ENCODE measurements around the gene DGKG. TPM values are rescaled to one million over a fixed set of nuclear protein-coding genes. Genes with fewer than 3 reads are reported as not detected.

DGKG gene
- total RNA-seq, 5 donors from 2014 or later (not counting 1 experiment from before 2014, with no cell fraction given), result 0.03 to 0.10 TPM; not detected in 3

DNA sequence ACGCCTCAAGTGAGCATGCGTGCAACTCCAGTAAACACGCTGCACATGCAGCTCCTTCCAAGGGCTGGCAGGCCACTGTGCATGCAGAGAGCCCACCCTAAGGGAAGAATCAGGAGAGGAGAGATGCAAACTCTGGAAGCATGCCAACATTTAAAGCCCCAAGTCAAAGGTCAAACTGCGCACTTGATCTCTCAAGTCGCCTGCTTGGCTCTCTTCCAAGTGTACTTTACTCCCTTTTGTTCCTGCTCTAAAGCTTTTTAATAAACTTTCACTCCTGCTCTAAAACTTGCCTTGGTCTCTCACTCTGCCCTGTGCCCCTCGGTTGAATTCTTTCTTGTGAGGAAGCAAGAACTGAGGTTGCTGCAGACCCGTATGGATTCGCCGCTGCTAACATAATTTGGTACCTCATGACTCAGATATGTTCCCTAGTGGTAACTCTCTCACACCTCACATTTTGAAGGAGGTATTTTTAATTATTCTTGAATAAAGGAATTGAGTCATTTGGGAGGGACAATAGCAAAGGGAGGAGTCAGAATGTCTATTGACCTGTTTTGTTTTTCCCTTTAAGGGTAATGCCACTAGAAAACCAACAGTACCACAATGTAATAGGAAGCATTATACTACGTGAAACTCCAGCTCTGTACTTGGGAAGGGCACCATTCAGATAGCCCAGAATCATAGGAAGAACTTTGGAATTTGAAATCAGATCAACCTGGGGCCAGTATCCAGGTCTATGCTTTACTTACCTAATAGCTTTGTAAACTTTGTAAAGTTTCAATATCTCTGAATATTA is 19.6 kb upstream of the DGKG start:
- peaks cover 12% of the 10 kb centered on the region in 2 donors for H3K27me3 Mint-ChIP-seq
- H3K36me3 Mint-ChIP-seq, result no peaks in the 10 kb centered on the region
- H3K9me3 Mint-ChIP-seq, result peaks cover 0 to 10% (median 5%) of the 10 kb centered on the region in 3 donors
- Histone ChIP-seq H3K27me3 (replicated peaks in 1 of 2; ENCODE audit: control insufficient read depth in 2 of 2, extremely low read depth in 1 of 2, insufficient read depth in 2 of 2, low read length in 1 of 2) (peaks cover 0 to 14% of the 10 kb centered on the region in 2 experiments), H3K27ac (ENCODE audit: low read length) (no peak overlapping the region), H3K9me3 (no peaks in the 10 kb centered on the region), H3K4me3 (ENCODE audit: control insufficient read depth in 1 of 2, extremely low read depth in 1 of 2, low read length in 1 of 2) (no peak overlapping the region), H3K4me1 (ENCODE audit: control insufficient read depth in 1 of 2, extremely low read depth in 1 of 2, insufficient read depth in 2 of 2, low read length in 2 of 2) (peaks cover 0 to 4% of the 10 kb centered on the region in 2 experiments), H3K36me3 (ENCODE audit: control insufficient read depth in 2 of 2, extremely low read depth in 1 of 2, insufficient read depth in 1 of 2, low read length in 1 of 2) (no peaks in the 10 kb centered on the region)
- DNase-seq, result no peak
- no peak overlapping the region for H3K4me3 Mint-ChIP-seq
- ATAC-seq (replicated peaks in 1 of 4), result no peak
- ChIA-PET CTCF (no interaction called here), POLR2A (interaction anchor here in 1 of 2 donors (0.6 kb wide), 1 partner anchor 138 kb away, joined by 3 read pairs; no protein-coding TSS in a partner anchor)
- 98% methylated on average over 6 of the region's 10 CpGs for WGBS (ENCODE audit: insufficient coverage)
- no peak overlapping the region for H3K27ac Mint-ChIP-seq
- H3K4me1 Mint-ChIP-seq, result no peaks in the 10 kb centered on the region

GRCh38 chr3:186380622-186381380 is 18.8 kb upstream of the DGKG start:
- H3K4me3 Mint-ChIP-seq, result no peak overlapping the region
- no peak overlapping the region for H3K27ac ChIP-seq (ENCODE audit: low read length)
- H3K27me3 Mint-ChIP-seq, result peaks cover 17 to 19% of the 10 kb centered on the region in 2 donors
- peaks cover 0 to 4% of the 10 kb centered on the region in 2 experiments for H3K4me1 ChIP-seq (ENCODE audit: control insufficient read depth in 1 of 2, extremely low read depth in 1 of 2, insufficient read depth in 2 of 2, low read length in 2 of 2)
- H3K9me3 ChIP-seq, result no peaks in the 10 kb centered on the region
- DNase-seq (no peak), ATAC-seq (replicated peaks in 1 of 4) (no peak)
- no peaks in the 10 kb centered on the region for H3K36me3 ChIP-seq (ENCODE audit: control insufficient read depth in 2 of 2, extremely low read depth in 1 of 2, insufficient read depth in 1 of 2, low read length in 1 of 2)
- H3K9me3 Mint-ChIP-seq, result peaks cover 0 to 10% (median 5%) of the 10 kb centered on the region in 3 donors
- POLR2A ChIA-PET, result interaction anchor here in 1 of 2 donors (0.6 kb wide), 1 partner anchor 139 kb away, joined by 3 read pairs; no protein-coding TSS in a partner anchor
- CTCF ChIA-PET, result no interaction called here
- H3K4me3 ChIP-seq (ENCODE audit: control insufficient read depth in 1 of 2, extremely low read depth in 1 of 2, low read length in 1 of 2), result no peak overlapping the region
- H3K4me1 Mint-ChIP-seq, result no peaks in the 10 kb centered on the region
- no peak overlapping the region for H3K27ac Mint-ChIP-seq
- peaks cover 0 to 14% of the 10 kb centered on the region in 2 experiments for H3K27me3 ChIP-seq (replicated peaks in 1 of 2; ENCODE audit: control insufficient read depth in 2 of 2, extremely low read depth in 1 of 2, insufficient read depth in 2 of 2, low read length in 1 of 2)
- WGBS (ENCODE audit: insufficient coverage), result 74% methylated on average over 3 of the region's 8 CpGs
- no peaks in the 10 kb centered on the region for H3K36me3 Mint-ChIP-seq

GRCh38 chr3:186375443-186375842 is 13.4 kb upstream of the DGKG start:
- no peak overlapping the region for H3K27ac Mint-ChIP-seq
- peaks cover 24 to 31% of the 10 kb centered on the region in 2 donors for H3K27me3 Mint-ChIP-seq
- Histone ChIP-seq H3K4me1 (ENCODE audit: control insufficient read depth in 1 of 2, extremely low read depth in 1 of 2, insufficient read depth in 2 of 2, low read length in 2 of 2) (no peaks in the 10 kb centered on the region), H3K27ac (ENCODE audit: low read length) (no peak overlapping the region), H3K36me3 (ENCODE audit: control insufficient read depth in 2 of 2, extremely low read depth in 1 of 2, insufficient read depth in 1 of 2, low read length in 1 of 2) (no peaks in the 10 kb centered on the region), H3K27me3 (replicated peaks in 1 of 2; ENCODE audit: control insufficient read depth in 2 of 2, extremely low read depth in 1 of 2, insufficient read depth in 2 of 2, low read length in 1 of 2) (peaks cover 0 to 12% of the 10 kb centered on the region in 2 experiments), H3K9me3 (no peaks in the 10 kb centered on the region), H3K4me3 (ENCODE audit: control insufficient read depth in 1 of 2, extremely low read depth in 1 of 2, low read length in 1 of 2) (no peak overlapping the region)
- no peak overlapping the region for H3K4me3 Mint-ChIP-seq
- peaks cover 0 to 10% (median 5%) of the 10 kb centered on the region in 3 donors for H3K9me3 Mint-ChIP-seq
- WGBS (ENCODE audit: insufficient coverage), result 20% methylated on average over 1 of the region's 2 CpGs
- POLR2A ChIA-PET, result no interaction called here
- H3K4me1 Mint-ChIP-seq, result no peaks in the 10 kb centered on the region
- no peaks in the 10 kb centered on the region for H3K36me3 Mint-ChIP-seq
- no peak for DNase-seq
- CTCF ChIA-PET, result no interaction called here
- no peak for ATAC-seq (replicated peaks in 1 of 4)

DNA sequence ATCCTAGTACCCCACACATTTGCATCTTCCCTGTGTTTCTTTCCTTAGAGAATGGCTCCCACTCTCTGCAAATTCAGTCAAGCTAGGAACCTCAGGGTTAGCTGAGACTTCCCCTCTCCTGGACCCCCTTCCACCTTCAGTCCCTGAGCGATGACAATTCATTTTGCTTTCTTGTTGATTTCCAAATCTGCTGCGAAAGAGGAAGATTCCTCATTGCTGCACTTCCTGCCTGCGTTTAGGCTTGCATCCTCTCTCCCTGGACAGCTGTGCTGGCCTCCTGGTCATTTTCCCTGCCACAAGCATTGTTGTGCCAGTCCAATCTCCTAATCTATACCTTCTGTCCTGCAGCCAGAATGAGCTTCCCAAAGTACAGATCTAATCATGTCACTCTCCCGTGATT is 12.3 kb upstream of the DGKG start:
- Mint-ChIP-seq H3K4me1 (no peaks in the 10 kb centered on the region), H3K36me3 (no peaks in the 10 kb centered on the region), H3K27me3 (peaks cover 24 to 31% of the 10 kb centered on the region in 2 donors), H3K27ac (no peak overlapping the region), H3K9me3 (peaks cover 0 to 10% (median 5%) of the 10 kb centered on the region in 3 donors), H3K4me3 (no peak overlapping the region)
- ChIA-PET POLR2A (no interaction called here), CTCF (interaction anchor here in 1 of 2 donors (0.5 kb wide), 1 partner anchor 134 kb away, joined by 4 read pairs; no protein-coding TSS in a partner anchor)
- peaks cover 0 to 14% of the 10 kb centered on the region in 2 experiments for H3K27me3 ChIP-seq (replicated peaks in 1 of 2; ENCODE audit: control insufficient read depth in 2 of 2, extremely low read depth in 1 of 2, insufficient read depth in 2 of 2, low read length in 1 of 2)
- DNase-seq (no peak), ATAC-seq (replicated peaks in 1 of 4) (no peak)
- no peaks in the 10 kb centered on the region for H3K9me3 ChIP-seq
- H3K36me3 ChIP-seq (ENCODE audit: control insufficient read depth in 2 of 2, extremely low read depth in 1 of 2, insufficient read depth in 1 of 2, low read length in 1 of 2), result no peaks in the 10 kb centered on the region
- H3K4me1 ChIP-seq (ENCODE audit: control insufficient read depth in 1 of 2, extremely low read depth in 1 of 2, insufficient read depth in 2 of 2, low read length in 2 of 2), result no peaks in the 10 kb centered on the region
- no peak overlapping the region for H3K27ac ChIP-seq (ENCODE audit: low read length)
- H3K4me3 ChIP-seq (ENCODE audit: control insufficient read depth in 1 of 2, extremely low read depth in 1 of 2, low read length in 1 of 2), result no peak overlapping the region
- WGBS (ENCODE audit: insufficient coverage), result 31% methylated on average over 4 of the region's 4 CpGs

GRCh38 chr3:186369217-186369616 is 7.2 kb upstream of the DGKG start:
- POLR2A ChIA-PET, result no interaction called here
- H3K27me3 Mint-ChIP-seq, result peaks cover 13 to 20% of the 10 kb centered on the region in 2 donors
- ATAC-seq (replicated peaks in 1 of 4), result no peak

GRCh38 chr3:186368717-186369116 is 6.7 kb upstream of the DGKG start:
- Histone ChIP-seq H3K4me3 (ENCODE audit: control insufficient read depth in 1 of 2, extremely low read depth in 1 of 2, low read length in 1 of 2) (no peak overlapping the region), H3K9me3 (no peaks in the 10 kb centered on the region), H3K27me3 (replicated peaks in 1 of 2; ENCODE audit: control insufficient read depth in 2 of 2, extremely low read depth in 1 of 2, insufficient read depth in 2 of 2, low read length in 1 of 2) (peaks cover 3 to 24% of the 10 kb centered on the region in 2 experiments), H3K36me3 (ENCODE audit: control insufficient read depth in 2 of 2, extremely low read depth in 1 of 2, insufficient read depth in 1 of 2, low read length in 1 of 2) (no peaks in the 10 kb centered on the region), H3K4me1 (ENCODE audit: control insufficient read depth in 1 of 2, extremely low read depth in 1 of 2, insufficient read depth in 2 of 2, low read length in 2 of 2) (no peaks in the 10 kb centered on the region), H3K27ac (ENCODE audit: low read length) (no peak overlapping the region)
- H3K4me3 Mint-ChIP-seq, result no peak overlapping the region
- no peak overlapping the region for H3K27ac Mint-ChIP-seq
- no peaks in the 10 kb centered on the region for H3K4me1 Mint-ChIP-seq
- CTCF ChIA-PET, result no interaction called here
- H3K36me3 Mint-ChIP-seq, result no peaks in the 10 kb centered on the region
- no peaks in the 10 kb centered on the region for H3K9me3 Mint-ChIP-seq
- DNase-seq (no peak), ATAC-seq (replicated peaks in 1 of 4) (no peak)
- POLR2A ChIA-PET, result no interaction called here
- H3K27me3 Mint-ChIP-seq, result peaks cover 17 to 22% of the 10 kb centered on the region in 2 donors
- no CpG with 5 or more reads among the region's 4 CpGs for WGBS (ENCODE audit: insufficient coverage)

More at GRCh38 chr3:186369217-186369616, 7.2 kb upstream of the DGKG start:
- Histone ChIP-seq H3K4me1 (ENCODE audit: control insufficient read depth in 1 of 2, extremely low read depth in 1 of 2, insufficient read depth in 2 of 2, low read length in 2 of 2) (no peaks in the 10 kb centered on the region), H3K36me3 (ENCODE audit: control insufficient read depth in 2 of 2, extremely low read depth in 1 of 2, insufficient read depth in 1 of 2, low read length in 1 of 2) (no peaks in the 10 kb centered on the region), H3K4me3 (ENCODE audit: control insufficient read depth in 1 of 2, extremely low read depth in 1 of 2, low read length in 1 of 2) (no peak overlapping the region), H3K27me3 (replicated peaks in 1 of 2; ENCODE audit: control insufficient read depth in 2 of 2, extremely low read depth in 1 of 2, insufficient read depth in 2 of 2, low read length in 1 of 2) (peaks cover 0 to 20% of the 10 kb centered on the region in 2 experiments), H3K9me3 (no peaks in the 10 kb centered on the region), H3K27ac (ENCODE audit: low read length) (no peak overlapping the region)
- H3K4me1 Mint-ChIP-seq, result no peaks in the 10 kb centered on the region
- no peak overlapping the region for H3K4me3 Mint-ChIP-seq
- no peak overlapping the region for H3K27ac Mint-ChIP-seq
- CTCF ChIA-PET, result no interaction called here
- H3K36me3 Mint-ChIP-seq, result no peaks in the 10 kb centered on the region
- no CpG with 5 or more reads among the region's 3 CpGs for WGBS (ENCODE audit: insufficient coverage)
- DNase-seq, result no peak
- no peaks in the 10 kb centered on the region for H3K9me3 Mint-ChIP-seq

All from T-cell (primary cell).